GM12864 (cell line): ENCODE data around the gene WHAMM.

Experiments
- DNase-seq: peaks from one replicate; pipeline ENCODE4 v3.0.0-alpha.2; 2011; ENCODE audit warnings: low read depth
- H3K4me3 ChIP-seq: 2 replicates; pipeline ENCODE4 v1.5.1; 2011; ENCODE audit warnings: mild to moderate bottlenecking, low read depth, low read length, control low read depth
- CTCF ChIP-seq: IDR thresholded peaks from 2 replicates; pipeline ENCODE4 v1.5.1; 2011; ENCODE audit warnings: low read depth, mild to moderate bottlenecking, moderate library complexity, low read length, control low read depth, inconsistent platforms; ENCODE audit errors: missing control alignments

Gene WHAMM

GRCh38 chr15:82792068-82792467 lies 17.4 kb upstream of the WHAMM start:
- no peak for DNase-seq
- TF ChIP-seq CTCF: no peak
- H3K4me3 ChIP-seq: no peak overlapping the region

- no peak for DNase-seq
- TF ChIP-seq CTCF: no peak
- H3K4me3 ChIP-seq: no peak overlapping the region
These were observed 15.7 kb upstream of the WHAMM start for GRCh38 chr15:82793737-82794136.

GRCh38 chr15:82798104-82798503 lies 11.3 kb upstream of the WHAMM start:
- H3K4me3 ChIP-seq: no peak overlapping the region
- TF ChIP-seq CTCF: no peak
- DNase-seq: no peak

- DNase-seq: no peak
- TF ChIP-seq CTCF: no peak
- no peak overlapping the region for H3K4me3 ChIP-seq
These were observed 10.8 kb upstream of the WHAMM start for GRCh38 chr15:82798531-82799166.

- no peak for TF ChIP-seq CTCF
- DNase-seq: no peak
- no peak overlapping the region for H3K4me3 ChIP-seq
These were observed 10.1 kb upstream of the WHAMM start for GRCh38 chr15:82799183-82799841.

GRCh38 chr15:82802497-82802896 lies 6.9 kb upstream of the WHAMM start:
- TF ChIP-seq CTCF: no peak
- no peak for DNase-seq
- H3K4me3 ChIP-seq: no peak overlapping the region
